Activated T-cell treated with anti-CD3 and anti-CD28 coated beads, Interleukin-2, amount 50 U/mL, for 4 hours (primary cell): Measurements from ENCODE around the gene KIF13A. TPM values are rescaled to one million over a fixed set of nuclear protein-coding genes. Genes with fewer than 3 reads are reported as not detected.
A peak's percentile ranks its signal among the peaks of the same experiment; 100 is the strongest.
"Not testable (repeated sequence)": the region's sequence is repeated elsewhere in the genome, so short reads cannot be mapped to it uniquely, and the experiment has no call there.

ENCODE experiments used
- ATAC-seq, 2 donors: fragments of 200-7000 bp; cut with Tn5 transposase; one replicate each; pipeline ENCODE4 v1.10.0; 2021
- DNase-seq: peaks from one replicate; pipeline ENCODE4 v3.0.0-alpha.2; 2020
- H3K27me3 Mint-ChIP-seq: one replicate; pipeline ENCODE4 v1.8.0; 2021; ENCODE audit warnings: low read depth, mixed read lengths
- H3K36me3 Mint-ChIP-seq: one replicate; pipeline ENCODE4 v1.8.0; 2022; ENCODE audit warnings: mixed read lengths; ENCODE audit not compliant: insufficient read depth
- H3K4me1 Mint-ChIP-seq: one replicate; pipeline ENCODE4 v1.8.0; 2021; ENCODE audit warnings: low read depth, mixed read lengths
- H3K4me3 Mint-ChIP-seq: one replicate; pipeline ENCODE4 v1.8.0; 2021; ENCODE audit warnings: mild to moderate bottlenecking, moderate library complexity, mixed read lengths
- H3K9me3 Mint-ChIP-seq: one replicate; pipeline ENCODE4 v1.8.0; 2021; ENCODE audit warnings: mixed read lengths
- total RNA-seq, 3 donors: library from RNA; stranded (reverse); gene quantifications; one replicate each; pipeline ENCODE4 v1.2.1, GENCODE V29; 2021

The KIF13A gene
- total RNA-seq, 3 donors from 2014 or later = 0.29 to 0.63 (median 0.43) TPM

GRCh38 chr6:17917837-17918763, 69.3 kb downstream of the KIF13A start:
- H3K36me3 Mint-ChIP-seq = no peaks in the 10 kb centered on the region
- H3K27me3 Mint-ChIP-seq = peaks cover 11% of the 10 kb centered on the region
- DNase-seq (no peak), ATAC-seq (no peak)
- no peaks in the 10 kb centered on the region for H3K9me3 Mint-ChIP-seq
- no peaks in the 10 kb centered on the region for H3K4me1 Mint-ChIP-seq
- no peak overlapping the region for H3K4me3 Mint-ChIP-seq

DNA sequence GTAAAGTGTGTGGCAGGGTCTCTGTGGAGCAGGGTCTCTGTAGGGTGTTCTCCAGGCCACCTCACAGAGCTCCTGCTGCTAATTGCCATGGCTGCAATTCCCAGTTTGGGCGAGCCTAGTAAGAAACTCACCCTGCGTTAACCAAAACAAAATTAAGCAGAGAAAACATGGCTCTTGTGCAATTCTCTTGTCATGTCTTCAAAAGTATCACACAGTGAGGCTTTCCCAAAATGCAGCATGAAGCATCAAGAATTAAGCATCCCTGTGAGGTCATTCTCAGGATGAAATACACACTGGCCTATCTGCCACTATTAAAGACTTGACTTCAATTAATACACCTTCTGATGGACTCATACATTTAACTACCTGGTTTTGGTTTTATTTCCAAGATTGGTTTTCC, 72.8 kb downstream of the KIF13A start:
- Mint-ChIP-seq H3K9me3 (no peaks in the 10 kb centered on the region), H3K36me3 (no peaks in the 10 kb centered on the region), H3K4me3 (no peak overlapping the region), H3K4me1 (no peaks in the 10 kb centered on the region), H3K27me3 (peaks cover 11% of the 10 kb centered on the region)
- ATAC-seq = no peak
- no peak for DNase-seq

- Mint-ChIP-seq H3K4me3 (no peak overlapping the region), H3K27me3 (peaks cover 18% of the 10 kb centered on the region)
- no peak for DNase-seq
Observed at GRCh38 chr6:17912521-17912920, 74.9 kb downstream of the KIF13A start.

GRCh38 chr6:17911656-17912055, 75.8 kb downstream of the KIF13A start:
- peaks cover 23% of the 10 kb centered on the region for H3K27me3 Mint-ChIP-seq
- not testable (repeated sequence) for H3K4me3 Mint-ChIP-seq, H3K4me1 Mint-ChIP-seq, ATAC-seq, H3K9me3 Mint-ChIP-seq, H3K36me3 Mint-ChIP-seq, DNase-seq

More at GRCh38 chr6:17912521-17912920, 74.9 kb downstream of the KIF13A start:
- H3K36me3 Mint-ChIP-seq = no peaks in the 10 kb centered on the region
- peaks cover 4% of the 10 kb centered on the region for H3K9me3 Mint-ChIP-seq
- ATAC-seq = no peak
- H3K4me1 Mint-ChIP-seq = peaks cover 4% of the 10 kb centered on the region

DNA sequence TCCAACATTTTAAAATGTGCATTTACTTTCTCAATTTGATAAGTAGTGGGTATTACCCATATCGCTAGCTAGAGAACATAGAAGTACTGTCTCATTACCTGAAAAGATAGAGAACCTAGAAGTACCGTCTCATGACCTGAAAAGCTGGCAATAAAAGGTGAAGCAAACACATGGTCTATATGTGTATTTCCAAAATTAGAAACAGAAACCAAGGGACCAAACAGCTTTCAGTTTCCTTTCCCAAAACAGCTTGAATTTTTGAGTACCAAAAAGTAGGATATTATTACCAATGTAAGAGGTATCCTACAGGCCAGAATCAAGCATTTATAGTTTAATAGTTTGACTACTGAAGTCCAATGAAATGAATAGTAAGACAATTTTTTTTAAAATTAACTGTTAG, 77.2 kb downstream of the KIF13A start:
- Mint-ChIP-seq H3K36me3 (no peaks in the 10 kb centered on the region), H3K4me1 (peaks cover 5% of the 10 kb centered on the region), H3K9me3 (peaks cover 4% of the 10 kb centered on the region), H3K4me3 (no peak overlapping the region), H3K27me3 (peaks cover 21% of the 10 kb centered on the region)
- no peak for ATAC-seq
- no peak for DNase-seq

DNA sequence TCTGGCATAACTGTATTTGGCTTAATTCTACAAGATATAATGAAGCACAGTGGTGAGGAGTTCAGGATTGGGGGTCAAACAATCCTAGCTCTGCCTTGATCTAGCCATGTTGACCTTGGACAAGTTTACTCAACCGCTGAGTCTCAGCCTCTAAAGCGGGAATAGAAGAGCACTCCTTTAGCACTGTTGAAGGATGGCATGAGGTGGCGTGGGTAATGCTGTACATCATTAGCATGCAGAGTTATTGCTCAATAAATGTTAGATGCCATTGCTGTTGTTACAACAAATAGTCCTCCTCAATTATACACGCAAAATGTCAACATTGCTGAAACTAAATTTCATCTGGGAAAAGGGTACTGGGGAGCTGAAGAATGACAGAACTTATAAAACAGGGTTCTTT, 78.6 kb downstream of the KIF13A start:
- peaks cover 5% of the 10 kb centered on the region for H3K4me1 Mint-ChIP-seq
- no peaks in the 10 kb centered on the region for H3K36me3 Mint-ChIP-seq
- no peak for ATAC-seq
- peaks cover 18% of the 10 kb centered on the region for H3K27me3 Mint-ChIP-seq
- H3K9me3 Mint-ChIP-seq = peaks cover 4% of the 10 kb centered on the region
- no peak for DNase-seq
- no peak overlapping the region for H3K4me3 Mint-ChIP-seq

GRCh38 chr6:17907406-17908229, 79.8 kb downstream of the KIF13A start:
- H3K4me1 Mint-ChIP-seq = peaks cover 5% of the 10 kb centered on the region
- DNase-seq (no peak), ATAC-seq (peak in 1 of 2 donors; percentile 54)
- H3K36me3 Mint-ChIP-seq = no peaks in the 10 kb centered on the region
- H3K9me3 Mint-ChIP-seq = peaks cover 4% of the 10 kb centered on the region
- no peak overlapping the region for H3K4me3 Mint-ChIP-seq
- peaks cover 14% of the 10 kb centered on the region for H3K27me3 Mint-ChIP-seq

- Mint-ChIP-seq H3K4me3 (no peak overlapping the region), H3K27me3 (peaks cover 16% of the 10 kb centered on the region), H3K4me1 (peaks cover 5% of the 10 kb centered on the region), H3K9me3 (peaks cover 4% of the 10 kb centered on the region), H3K36me3 (no peaks in the 10 kb centered on the region)
- ATAC-seq = no peak
- DNase-seq = no peak
Observed at GRCh38 chr6:17905611-17906592, 81.5 kb downstream of the KIF13A start.

- peaks cover 5% of the 10 kb centered on the region for H3K4me1 Mint-ChIP-seq
- no peak for DNase-seq
- peaks cover 16% of the 10 kb centered on the region for H3K27me3 Mint-ChIP-seq
- H3K36me3 Mint-ChIP-seq = no peaks in the 10 kb centered on the region
- H3K4me3 Mint-ChIP-seq = no peak overlapping the region
- ATAC-seq = no peak
- H3K9me3 Mint-ChIP-seq = peaks cover 4% of the 10 kb centered on the region
Observed at GRCh38 chr6:17904491-17905120, 82.8 kb downstream of the KIF13A start.

GRCh38 chr6:17902974-17903373, 84.5 kb downstream of the KIF13A start:
- ATAC-seq (no peak), DNase-seq (no peak)
- H3K9me3 Mint-ChIP-seq = peaks cover under 1% of the 10 kb centered on the region
- no peak overlapping the region for H3K4me3 Mint-ChIP-seq
- peaks cover 10% of the 10 kb centered on the region for H3K27me3 Mint-ChIP-seq
- peaks cover 1% of the 10 kb centered on the region for H3K4me1 Mint-ChIP-seq
- no peaks in the 10 kb centered on the region for H3K36me3 Mint-ChIP-seq

GRCh38 chr6:17901493-17901892, 85.9 kb downstream of the KIF13A start:
- ATAC-seq (no peak), DNase-seq (no peak)
- no peak overlapping the region for H3K4me3 Mint-ChIP-seq
- H3K36me3 Mint-ChIP-seq = no peaks in the 10 kb centered on the region
- H3K4me1 Mint-ChIP-seq = no peaks in the 10 kb centered on the region
- H3K9me3 Mint-ChIP-seq = peaks cover 14% of the 10 kb centered on the region
- peaks cover 7% of the 10 kb centered on the region for H3K27me3 Mint-ChIP-seq

- ATAC-seq (no peak), DNase-seq (no peak)
- H3K9me3 Mint-ChIP-seq = peaks cover 24% of the 10 kb centered on the region
- peaks cover 7% of the 10 kb centered on the region for H3K27me3 Mint-ChIP-seq
- H3K4me3 Mint-ChIP-seq = no peak overlapping the region
- H3K4me1 Mint-ChIP-seq = no peaks in the 10 kb centered on the region
- peaks cover 5% of the 10 kb centered on the region for H3K36me3 Mint-ChIP-seq
Observed at GRCh38 chr6:17900011-17900410, 87.4 kb downstream of the KIF13A start.

DNA sequence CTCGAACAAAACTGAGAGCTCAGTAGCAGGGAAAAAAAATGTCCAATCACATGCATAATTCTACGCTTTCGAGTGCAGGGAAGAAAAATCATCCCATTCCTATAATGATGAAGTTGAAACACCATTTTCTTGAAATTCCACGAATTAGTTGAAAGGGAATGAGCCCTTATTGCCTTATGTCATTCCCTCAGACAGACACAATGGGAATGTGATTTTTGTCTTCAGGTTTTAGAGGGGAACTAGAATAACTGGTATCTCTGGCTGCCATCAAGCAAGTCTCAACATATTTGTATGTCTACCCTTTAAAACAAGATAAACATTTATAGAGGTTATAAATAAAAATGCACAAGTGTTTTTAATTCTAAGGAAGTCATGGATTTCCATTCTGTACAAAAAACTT, 87.9 kb downstream of the KIF13A start:
- DNase-seq (no peak), ATAC-seq (no peak)
- Mint-ChIP-seq H3K4me3 (no peak overlapping the region), H3K4me1 (no peaks in the 10 kb centered on the region), H3K36me3 (peaks cover 5% of the 10 kb centered on the region), H3K9me3 (peaks cover 24% of the 10 kb centered on the region), H3K27me3 (peaks cover 7% of the 10 kb centered on the region)
